Neural progenitor cell (in vitro differentiated cells): ENCODE measurements around the gene IQSEC1. TPM values are rescaled to one million over a fixed set of nuclear protein-coding genes. Genes with fewer than 3 reads are reported as not detected.

ENCODE experiments used
- DNase-seq: peaks from one replicate; pipeline ENCODE4 v3.0.0-alpha.2; 2016; ENCODE audit warnings: low spot score
- H2AFZ ChIP-seq: fragments of 200-600 bp; sonication (generic); replicated peaks from 2 replicates; pipeline ENCODE4 v1.6.1; 2016; ENCODE audit warnings: antibody characterized with exemption
- H3F3A ChIP-seq: fragments of 200-600 bp; sonication (generic); 2 replicates; pipeline ENCODE4 v1.6.1; 2016; ENCODE audit warnings: antibody characterized with exemption, low read depth
- H3K27ac ChIP-seq: fragments of 200-600 bp; sonication (generic); 2 replicates; pipeline ENCODE4 v1.5.1; 2016; ENCODE audit warnings: mild to moderate bottlenecking
- H3K27me3 ChIP-seq: fragments of 200-600 bp; sonication (generic); 2 replicates; pipeline ENCODE4 v1.6.1; 2016; ENCODE audit warnings: mild to moderate bottlenecking, moderate library complexity
- H3K36me3 ChIP-seq: fragments of 200-600 bp; sonication (generic); 2 replicates; pipeline ENCODE4 v1.5.1; 2016
- H3K4me1 ChIP-seq: fragments of 200-600 bp; sonication (generic); 2 replicates; pipeline ENCODE4 v1.6.1; 2016; ENCODE audit warnings: mixed run types
- H3K4me2 ChIP-seq: fragments of 200-600 bp; sonication (generic); 2 replicates; pipeline ENCODE4 v1.6.1; 2016
- H3K4me3 ChIP-seq: fragments of 200-600 bp; sonication (generic); 2 replicates; pipeline ENCODE4 v1.5.1; 2016
- H3K79me2 ChIP-seq: fragments of 200-600 bp; sonication (generic); 2 replicates; pipeline ENCODE4 v1.6.1; 2016; ENCODE audit warnings: low read depth
- H3K9ac ChIP-seq: fragments of 200-600 bp; sonication (generic); 2 replicates; pipeline ENCODE4 v1.6.1; 2016
- H3K9me3 ChIP-seq: fragments of 200-600 bp; sonication (generic); 2 replicates; pipeline ENCODE4 v1.5.1; 2016; ENCODE audit warnings: low read depth
- H4K20me1 ChIP-seq: fragments of 200-600 bp; sonication (generic); 2 replicates; pipeline ENCODE4 v1.6.1; 2016; ENCODE audit warnings: low read depth
- H3K27ac Mint-ChIP-seq: 3 replicates; pipeline ENCODE4 v1.8.0; 2021; ENCODE audit warnings: mixed read lengths
- H3K27me3 Mint-ChIP-seq: 2 replicates; pipeline ENCODE4 v1.8.0; 2022; ENCODE audit warnings: low read depth, mild to moderate bottlenecking, inconsistent platforms, moderate library complexity, mixed read lengths; ENCODE audit not compliant: insufficient read depth
- H3K36me3 Mint-ChIP-seq: 3 replicates; pipeline ENCODE4 v1.8.0; 2021; ENCODE audit warnings: mixed read lengths
- H3K4me1 Mint-ChIP-seq: 3 replicates; pipeline ENCODE4 v1.8.0; 2021; ENCODE audit warnings: mixed read lengths
- H3K4me3 Mint-ChIP-seq: 3 replicates; pipeline ENCODE4 v1.8.0; 2021; ENCODE audit warnings: mild to moderate bottlenecking, moderate library complexity, mixed read lengths
- H3K9me3 Mint-ChIP-seq: 3 replicates; pipeline ENCODE4 v1.8.0; 2020; ENCODE audit warnings: mixed read lengths
- EZH2 ChIP-seq: fragments of 200-600 bp; sonication (generic); IDR thresholded peaks from 2 replicates; pipeline ENCODE4 v1.6.1; 2017; ENCODE audit warnings: antibody characterized with exemption, mild to moderate bottlenecking, moderate library complexity
- EZH2phosphoT487 ChIP-seq: fragments of 200-600 bp; sonication (generic); IDR thresholded peaks from 2 replicates; pipeline ENCODE4 v1.6.1; 2017; ENCODE audit warnings: antibody characterized with exemption
- total RNA-seq: library from RNA; depleted of rRNA; stranded (reverse); fragments of >200 nt; gene quantifications from 2 replicates; pipeline ENCODE4 v1.2.3, GENCODE V29; 2015; ENCODE audit warnings: low replicate concordance
- TF ChIP-seq, protein P1 (sequence below): fragments of 200-600 bp; sonication (generic); IDR thresholded peaks from 2 replicates; pipeline ENCODE4 v1.5.1; 2017; ENCODE audit warnings: antibody characterized with exemption, mild to moderate bottlenecking

The IQSEC1 gene
- total RNA-seq, 1 donor from 2014 or later: 8.9 TPM

DNA sequence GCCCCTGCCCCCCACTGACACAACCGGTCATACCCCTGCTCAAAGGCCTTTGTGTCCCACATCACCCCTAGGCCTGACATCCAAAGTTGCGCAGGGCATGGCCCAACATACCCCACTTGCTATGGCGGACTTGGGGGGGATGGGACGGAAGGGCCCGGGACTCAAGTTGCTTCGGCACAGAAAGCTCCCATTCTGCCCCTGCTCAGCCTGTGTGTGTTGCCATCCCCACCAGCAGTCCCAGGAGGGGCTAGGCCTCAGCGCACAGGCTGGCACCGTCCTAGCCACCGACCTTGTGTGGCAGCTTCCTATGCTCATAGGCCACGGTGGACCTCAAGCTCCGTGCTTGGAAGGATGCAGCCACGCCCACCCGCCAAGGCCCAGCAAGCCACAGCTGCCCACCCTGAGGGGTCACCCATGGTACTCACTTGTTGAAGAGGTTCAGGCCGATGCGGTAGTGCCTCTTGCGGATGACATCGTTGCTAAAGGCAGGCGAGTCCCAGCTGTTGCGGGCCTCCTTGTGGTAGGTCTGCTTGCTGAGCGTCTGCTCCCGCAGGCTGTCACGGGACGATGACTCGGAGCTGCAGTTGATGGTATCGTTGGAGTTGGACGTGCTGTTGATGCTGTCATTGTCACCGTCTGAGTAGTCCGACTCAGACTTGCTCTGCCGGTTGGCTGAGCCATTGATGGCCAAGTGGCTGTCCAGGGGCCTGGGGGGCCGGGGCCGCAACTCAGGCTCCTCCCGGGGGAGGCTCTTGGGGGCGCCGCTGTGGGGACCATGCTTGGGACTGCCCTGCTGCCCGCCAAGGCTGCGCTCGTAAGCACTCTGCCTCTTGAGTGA is 138.0 kb downstream of the IQSEC1 start:
- H3K27ac Mint-ChIP-seq: no peak overlapping the region
- Histone ChIP-seq H3K4me3 (no peak overlapping the region), H3K36me3 (no peaks in the 10 kb centered on the region), H3K4me1 (no peaks in the 10 kb centered on the region), H2AFZ (no peak overlapping the region), H3K27ac (no peak overlapping the region), H3K9ac (no peak overlapping the region), H3K9me3 (no peaks in the 10 kb centered on the region), H3K4me2 (no peak overlapping the region), H4K20me1 (peaks cover 45% of the 10 kb centered on the region), H3K79me2 (no peaks in the 10 kb centered on the region), H3F3A (no peaks in the 10 kb centered on the region), H3K27me3 (no peaks in the 10 kb centered on the region)
- H3K27me3 Mint-ChIP-seq: no peaks in the 10 kb centered on the region
- peaks cover 2% of the 10 kb centered on the region for H3K36me3 Mint-ChIP-seq
- DNase-seq: no peak
- no peak overlapping the region for H3K4me3 Mint-ChIP-seq
- TF ChIP-seq EZH2phosphoT487 (no peak), EZH2 (no peak)
- TF ChIP-seq, protein P1, sequence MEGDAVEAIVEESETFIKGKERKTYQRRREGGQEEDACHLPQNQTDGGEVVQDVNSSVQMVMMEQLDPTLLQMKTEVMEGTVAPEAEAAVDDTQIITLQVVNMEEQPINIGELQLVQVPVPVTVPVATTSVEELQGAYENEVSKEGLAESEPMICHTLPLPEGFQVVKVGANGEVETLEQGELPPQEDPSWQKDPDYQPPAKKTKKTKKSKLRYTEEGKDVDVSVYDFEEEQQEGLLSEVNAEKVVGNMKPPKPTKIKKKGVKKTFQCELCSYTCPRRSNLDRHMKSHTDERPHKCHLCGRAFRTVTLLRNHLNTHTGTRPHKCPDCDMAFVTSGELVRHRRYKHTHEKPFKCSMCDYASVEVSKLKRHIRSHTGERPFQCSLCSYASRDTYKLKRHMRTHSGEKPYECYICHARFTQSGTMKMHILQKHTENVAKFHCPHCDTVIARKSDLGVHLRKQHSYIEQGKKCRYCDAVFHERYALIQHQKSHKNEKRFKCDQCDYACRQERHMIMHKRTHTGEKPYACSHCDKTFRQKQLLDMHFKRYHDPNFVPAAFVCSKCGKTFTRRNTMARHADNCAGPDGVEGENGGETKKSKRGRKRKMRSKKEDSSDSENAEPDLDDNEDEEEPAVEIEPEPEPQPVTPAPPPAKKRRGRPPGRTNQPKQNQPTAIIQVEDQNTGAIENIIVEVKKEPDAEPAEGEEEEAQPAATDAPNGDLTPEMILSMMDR: no peak
- H3K9me3 Mint-ChIP-seq: no peaks in the 10 kb centered on the region
- H3K4me1 Mint-ChIP-seq: no peaks in the 10 kb centered on the region

DNA sequence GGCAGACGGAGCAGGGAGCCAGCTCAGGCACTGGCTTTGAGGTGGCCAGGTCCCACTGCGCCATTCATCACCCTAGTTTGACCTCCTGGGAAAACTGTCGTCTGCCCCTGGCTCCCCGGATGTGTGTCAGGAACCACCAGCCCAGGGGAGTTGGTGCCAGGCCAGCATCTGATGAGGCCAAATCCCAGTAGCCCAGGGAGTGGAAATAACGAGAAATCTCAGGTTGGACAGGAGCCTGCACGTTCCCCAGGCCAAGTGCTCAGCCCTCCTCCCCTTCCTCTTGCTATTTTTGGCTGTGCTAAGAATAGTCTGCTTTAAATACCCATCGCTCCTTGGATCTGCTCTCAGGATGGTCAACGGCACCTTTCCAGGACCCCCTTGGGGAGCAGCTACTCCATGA is 138.8 kb downstream of the IQSEC1 start:
- no peaks in the 10 kb centered on the region for H3K9me3 Mint-ChIP-seq
- peaks cover 2% of the 10 kb centered on the region for H3K36me3 Mint-ChIP-seq
- Histone ChIP-seq H3K9ac (no peak overlapping the region), H3K4me3 (no peak overlapping the region), H3K4me2 (no peak overlapping the region), H3K9me3 (no peaks in the 10 kb centered on the region), H3K4me1 (no peaks in the 10 kb centered on the region), H3K79me2 (no peaks in the 10 kb centered on the region), H3K36me3 (no peaks in the 10 kb centered on the region), H3K27me3 (no peaks in the 10 kb centered on the region), H2AFZ (no peak overlapping the region), H3K27ac (no peak overlapping the region), H3F3A (no peaks in the 10 kb centered on the region), H4K20me1 (peaks cover 45% of the 10 kb centered on the region)
- H3K27ac Mint-ChIP-seq: no peak overlapping the region
- H3K4me3 Mint-ChIP-seq: no peak overlapping the region
- DNase-seq: no peak
- no peaks in the 10 kb centered on the region for H3K4me1 Mint-ChIP-seq
- TF ChIP-seq, protein P1: no peak
- TF ChIP-seq EZH2phosphoT487: no peak
- no peak for TF ChIP-seq EZH2
- H3K27me3 Mint-ChIP-seq: no peaks in the 10 kb centered on the region

DNA sequence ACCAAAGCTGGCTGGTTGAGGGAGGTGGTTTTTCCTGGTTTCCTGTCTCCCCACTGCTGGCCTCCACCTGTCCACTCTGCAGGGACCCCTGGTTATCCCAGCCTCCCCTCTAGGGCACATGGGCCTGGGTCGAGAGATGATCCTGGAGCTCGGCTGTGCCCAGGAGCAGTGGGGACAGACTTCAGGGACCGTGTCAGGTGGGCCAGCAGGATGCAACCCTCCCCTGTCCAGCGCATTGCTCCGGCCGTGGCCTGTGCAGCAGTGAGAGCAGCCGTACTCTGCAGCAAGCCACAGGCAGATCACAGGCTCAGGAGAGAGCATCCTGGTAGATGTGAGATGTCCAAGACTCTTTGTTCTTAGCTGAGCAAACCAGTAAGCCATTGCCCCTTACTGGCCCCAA is 139.3 kb downstream of the IQSEC1 start:
- no peak overlapping the region for H3K4me3 ChIP-seq
- no peak overlapping the region for H2AFZ ChIP-seq
- no peak for DNase-seq
- no peaks in the 10 kb centered on the region for H3K27me3 ChIP-seq
- no peak overlapping the region for H3K4me2 ChIP-seq
- H3K4me1 Mint-ChIP-seq: no peaks in the 10 kb centered on the region
- no peaks in the 10 kb centered on the region for H3F3A ChIP-seq
- TF ChIP-seq EZH2phosphoT487 (no peak), EZH2 (no peak)
- TF ChIP-seq, protein P1: no peak
- H3K27me3 Mint-ChIP-seq: no peaks in the 10 kb centered on the region
- H3K4me3 Mint-ChIP-seq: no peak overlapping the region
- no peaks in the 10 kb centered on the region for H3K9me3 Mint-ChIP-seq
- peaks cover 2% of the 10 kb centered on the region for H3K36me3 Mint-ChIP-seq
- no peaks in the 10 kb centered on the region for H3K9me3 ChIP-seq
- H3K27ac ChIP-seq: no peak overlapping the region
- H3K36me3 ChIP-seq: no peaks in the 10 kb centered on the region
- H4K20me1 ChIP-seq: peaks cover 45% of the 10 kb centered on the region
- H3K9ac ChIP-seq: no peak overlapping the region
- H3K27ac Mint-ChIP-seq: no peak overlapping the region
- no peaks in the 10 kb centered on the region for H3K4me1 ChIP-seq
- H3K79me2 ChIP-seq: no peaks in the 10 kb centered on the region
